ENCODE results near the gene ARHGEF4.

Gene ARHGEF4

GRCh38 chr2:130921164-130921476, 84.4 kb downstream of the ARHGEF4 start:
- DNase-seq = no peak

- DNase-seq = no peak
Observed at GRCh38 chr2:130922417-130922816, 85.7 kb downstream of the ARHGEF4 start.

- no peak for DNase-seq
Observed at GRCh38 chr2:130928385-130928784, 91.7 kb downstream of the ARHGEF4 start.

GRCh38 chr2:130930740-130931659, 94.3 kb downstream of the ARHGEF4 start:
- DNase-seq = no peak

GRCh38 chr2:130933501-130933900, 96.8 kb downstream of the ARHGEF4 start:
- no peak for DNase-seq

- DNase-seq = no peak
Observed at GRCh38 chr2:130936451-130936850, 99.7 kb downstream of the ARHGEF4 start.

GRCh38 chr2:130947967-130948366, 111.3 kb downstream of the ARHGEF4 start:
- no peak for DNase-seq

GRCh38 chr2:130949954-130950353, 113.2 kb downstream of the ARHGEF4 start:
- no peak for DNase-seq

- DNase-seq = no peak
Observed at GRCh38 chr2:130951018-130951417, 114.3 kb downstream of the ARHGEF4 start.

GRCh38 chr2:130954873-130955272, 118.2 kb downstream of the ARHGEF4 start:
- DNase-seq = no peak

- DNase-seq = no peak
Observed at GRCh38 chr2:130957915-130958314, 121.2 kb downstream of the ARHGEF4 start.

GRCh38 chr2:130963196-130963848, 126.6 kb downstream of the ARHGEF4 start:
- DNase-seq = no peak

- DNase-seq = no peak
Observed at GRCh38 chr2:130963849-130964793, 127.4 kb downstream of the ARHGEF4 start.

- no peak for DNase-seq
Observed at GRCh38 chr2:130964931-130965330, 128.2 kb downstream of the ARHGEF4 start.

GRCh38 chr2:130966149-130966774, 129.5 kb downstream of the ARHGEF4 start:
- no peak for DNase-seq

- no peak for DNase-seq
Observed at GRCh38 chr2:130966775-130967490, 130.2 kb downstream of the ARHGEF4 start.

GRCh38 chr2:130972410-130972809, 135.7 kb downstream of the ARHGEF4 start:
- DNase-seq = no peak

GRCh38 chr2:130975729-130976128, 139.0 kb downstream of the ARHGEF4 start:
- DNase-seq = no peak

GRCh38 chr2:130976591-130977237, 140.0 kb downstream of the ARHGEF4 start:
- DNase-seq = no peak

GRCh38 chr2:130977461-130978050, 140.8 kb downstream of the ARHGEF4 start:
- no peak for DNase-seq

- DNase-seq = no peak
Observed at GRCh38 chr2:130981667-130982066, 145.0 kb downstream of the ARHGEF4 start.
